GM21447 (cell line): ENCODE measurements around the gene NCKAP1.
"Not testable (repeated sequence)": the region's sequence is repeated elsewhere in the genome, so short reads cannot be mapped to it uniquely, and the experiment has no call there.

ENCODE experiments used
- ATAC-seq: cut with Tn5 transposase; IDR thresholded peaks from one replicate; pipeline ENCODE4 v1.9.1; 2021; ENCODE audit not compliant: unreplicated experiment

NCKAP1 gene, protein sequence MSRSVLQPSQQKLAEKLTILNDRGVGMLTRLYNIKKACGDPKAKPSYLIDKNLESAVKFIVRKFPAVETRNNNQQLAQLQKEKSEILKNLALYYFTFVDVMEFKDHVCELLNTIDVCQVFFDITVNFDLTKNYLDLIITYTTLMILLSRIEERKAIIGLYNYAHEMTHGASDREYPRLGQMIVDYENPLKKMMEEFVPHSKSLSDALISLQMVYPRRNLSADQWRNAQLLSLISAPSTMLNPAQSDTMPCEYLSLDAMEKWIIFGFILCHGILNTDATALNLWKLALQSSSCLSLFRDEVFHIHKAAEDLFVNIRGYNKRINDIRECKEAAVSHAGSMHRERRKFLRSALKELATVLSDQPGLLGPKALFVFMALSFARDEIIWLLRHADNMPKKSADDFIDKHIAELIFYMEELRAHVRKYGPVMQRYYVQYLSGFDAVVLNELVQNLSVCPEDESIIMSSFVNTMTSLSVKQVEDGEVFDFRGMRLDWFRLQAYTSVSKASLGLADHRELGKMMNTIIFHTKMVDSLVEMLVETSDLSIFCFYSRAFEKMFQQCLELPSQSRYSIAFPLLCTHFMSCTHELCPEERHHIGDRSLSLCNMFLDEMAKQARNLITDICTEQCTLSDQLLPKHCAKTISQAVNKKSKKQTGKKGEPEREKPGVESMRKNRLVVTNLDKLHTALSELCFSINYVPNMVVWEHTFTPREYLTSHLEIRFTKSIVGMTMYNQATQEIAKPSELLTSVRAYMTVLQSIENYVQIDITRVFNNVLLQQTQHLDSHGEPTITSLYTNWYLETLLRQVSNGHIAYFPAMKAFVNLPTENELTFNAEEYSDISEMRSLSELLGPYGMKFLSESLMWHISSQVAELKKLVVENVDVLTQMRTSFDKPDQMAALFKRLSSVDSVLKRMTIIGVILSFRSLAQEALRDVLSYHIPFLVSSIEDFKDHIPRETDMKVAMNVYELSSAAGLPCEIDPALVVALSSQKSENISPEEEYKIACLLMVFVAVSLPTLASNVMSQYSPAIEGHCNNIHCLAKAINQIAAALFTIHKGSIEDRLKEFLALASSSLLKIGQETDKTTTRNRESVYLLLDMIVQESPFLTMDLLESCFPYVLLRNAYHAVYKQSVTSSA

GRCh38 chr2:183038341-183039300 lies at the start of gene NCKAP1:
TSS of gene NCKAP1 (minus strand) at chr2:183038457. CDS start at chr2:183038099, 358 bp downstream.
- ATAC-seq, result peak; percentile 78

DNA sequence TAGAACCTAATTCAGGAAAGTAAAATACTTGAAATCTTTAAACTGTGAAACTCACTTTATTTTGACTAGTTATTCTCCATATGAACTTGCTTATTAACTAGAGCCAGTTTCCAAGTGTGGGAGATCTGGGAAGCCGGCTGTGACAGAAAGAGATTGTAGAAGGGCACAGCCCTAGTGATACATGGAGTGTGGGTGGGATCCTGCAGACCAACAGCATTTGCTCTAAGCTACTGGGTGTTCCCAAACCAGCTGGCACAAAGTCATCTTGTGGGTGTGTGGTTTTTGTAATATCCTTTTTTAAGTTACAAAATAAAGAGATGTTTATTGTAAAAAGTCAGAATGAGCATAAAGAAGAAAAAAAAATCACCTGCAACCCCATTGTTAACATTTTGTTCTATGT lies 43.7 kb upstream of the NCKAP1 start:
- ATAC-seq, result no peak

DNA sequence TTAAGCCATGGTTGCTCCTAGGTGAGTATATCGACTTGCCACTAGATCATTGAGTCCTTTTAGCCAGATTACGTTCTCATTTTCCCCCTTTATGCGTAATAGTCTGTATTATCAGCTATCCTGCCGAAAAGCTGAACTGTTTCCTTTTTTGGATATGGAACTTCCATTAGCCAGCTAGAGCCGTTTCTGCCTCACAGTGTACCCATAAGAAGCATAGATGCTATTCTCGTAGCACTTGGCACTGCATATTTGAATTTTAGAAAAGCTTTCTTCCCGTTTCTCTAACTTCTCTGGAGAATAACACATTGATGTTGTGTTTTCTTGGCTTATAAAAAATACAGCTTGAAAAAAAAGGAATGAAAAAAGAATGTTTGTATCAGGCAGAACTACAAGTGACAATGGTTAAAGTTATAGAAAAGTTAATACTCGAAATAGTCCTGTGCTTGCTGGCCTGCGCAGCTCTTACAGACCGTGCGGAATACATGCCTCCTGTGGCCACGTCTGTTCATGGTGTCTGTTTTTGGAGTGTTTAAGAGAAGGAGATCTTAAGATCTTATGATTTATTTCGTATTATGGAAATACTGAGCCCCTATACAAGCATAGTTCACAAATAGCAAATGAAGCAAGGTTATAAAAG lies 41.0 kb upstream of the NCKAP1 start:
- peak; percentile 14 for ATAC-seq

- ATAC-seq, result peak; percentile 95
Measured at GRCh38 chr2:183078464-183079138, 40.3 kb upstream of the NCKAP1 start, which contains the start of gene DUSP19. TSS of gene DUSP19 (plus strand) at chr2:183078747. CDS start at chr2:183078934, 187 bp downstream.

GRCh38 chr2:183078163-183078463 lies 39.9 kb upstream of the NCKAP1 start:
- ATAC-seq, result peak; percentile 50

GRCh38 chr2:183072177-183072576 lies 33.9 kb upstream of the NCKAP1 start:
- no peak for ATAC-seq

DNA sequence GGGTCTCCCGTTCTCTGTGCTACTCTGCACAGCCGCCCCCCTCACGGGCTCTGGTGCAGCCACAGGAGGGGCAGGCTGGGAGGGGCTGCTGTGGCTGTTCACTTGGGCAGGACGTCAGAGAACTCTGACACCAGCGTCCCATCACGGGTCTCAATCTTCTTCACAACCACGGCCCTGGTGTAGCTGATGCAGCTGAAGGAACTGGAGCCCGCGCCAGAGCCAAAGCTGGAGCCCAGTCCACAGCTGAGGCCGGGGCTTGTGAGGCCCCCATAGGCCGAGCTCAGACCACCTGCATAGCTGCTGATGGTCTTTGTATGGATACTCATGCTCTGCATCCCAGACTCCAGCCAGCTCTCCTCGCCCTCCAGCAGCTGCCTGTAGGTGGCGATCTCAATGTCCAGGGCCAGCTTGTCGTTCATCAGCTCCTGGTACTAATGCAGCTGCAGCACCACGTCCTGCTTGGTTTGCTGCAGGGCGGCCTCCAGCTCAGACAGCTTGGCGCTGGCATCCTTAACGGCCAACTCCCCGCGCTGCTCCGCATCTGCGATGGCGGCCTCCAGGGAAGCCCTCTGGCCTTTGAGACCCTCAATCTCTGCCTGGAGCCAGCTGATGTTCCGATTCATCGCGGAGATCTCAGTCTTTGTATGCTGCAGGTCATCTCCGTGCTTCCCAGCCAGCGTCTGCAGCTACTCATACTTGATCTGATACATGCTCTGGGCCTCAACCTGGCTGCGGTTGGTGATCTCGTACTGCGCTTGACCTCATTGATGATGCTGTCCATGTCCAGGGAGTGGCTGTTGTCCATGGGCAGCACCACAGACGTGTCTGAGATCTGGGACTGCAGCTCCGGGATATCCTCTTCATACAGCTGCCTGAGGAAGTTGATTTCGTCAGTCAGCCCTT lies 32.9 kb upstream of the NCKAP1 start:
- no peak for ATAC-seq

- no peak for ATAC-seq
Measured at GRCh38 chr2:183069174-183069573, 30.9 kb upstream of the NCKAP1 start.

- ATAC-seq, result no peak
Measured at GRCh38 chr2:183068561-183068960, 30.3 kb upstream of the NCKAP1 start.

GRCh38 chr2:183063083-183063482 lies 24.8 kb upstream of the NCKAP1 start:
- ATAC-seq, result no peak

DNA sequence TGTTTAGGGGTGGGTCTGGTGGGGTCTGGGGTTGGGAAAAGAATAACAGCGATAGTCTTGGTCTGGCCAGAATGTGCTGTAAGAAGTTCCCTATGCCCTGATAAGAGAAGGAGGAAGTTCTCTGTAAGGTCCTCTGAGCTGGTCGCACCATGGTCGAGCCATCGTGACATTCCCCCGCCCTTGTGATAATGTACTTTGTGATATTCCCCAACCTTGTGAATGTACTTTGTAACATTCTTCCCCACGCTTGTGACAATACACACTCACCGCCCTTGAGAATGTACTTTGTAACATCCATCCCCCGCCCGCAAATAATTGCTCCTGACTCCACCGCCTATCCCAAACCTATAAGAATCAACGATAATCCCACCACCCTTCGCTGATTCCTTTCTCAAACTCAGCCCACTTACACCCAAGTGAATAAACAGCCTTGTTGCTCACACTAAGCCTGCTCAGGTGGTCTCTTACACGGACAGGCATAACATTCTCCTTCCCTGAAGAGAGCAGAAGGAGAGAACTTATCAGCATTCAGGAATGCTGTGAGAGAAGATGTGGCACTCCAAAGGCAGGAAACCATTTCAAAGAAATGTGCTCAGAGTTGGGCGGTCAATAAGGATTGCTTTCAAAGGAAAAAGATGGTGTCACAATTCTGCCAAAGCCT lies 22.4 kb upstream of the NCKAP1 start:
- no peak for ATAC-seq

DNA sequence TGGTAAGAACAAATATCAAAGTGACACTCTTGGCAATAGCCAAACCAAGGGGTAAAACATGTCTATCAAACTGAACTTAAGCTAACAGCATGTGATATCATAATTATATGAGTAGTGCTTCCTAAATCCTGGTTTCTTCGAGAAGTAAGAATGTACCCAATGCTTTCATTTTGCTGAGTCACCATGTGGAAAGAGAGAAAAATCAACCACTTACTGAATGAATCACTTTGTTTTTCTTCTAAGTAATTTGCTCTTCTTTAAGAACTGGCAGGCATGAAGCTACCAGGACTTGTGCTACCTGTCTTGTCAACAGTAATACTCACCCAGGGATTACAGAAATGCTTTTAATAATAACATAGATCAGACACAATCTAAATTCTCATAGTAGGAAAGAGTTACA lies 21.3 kb upstream of the NCKAP1 start:
- ATAC-seq, result no peak

DNA sequence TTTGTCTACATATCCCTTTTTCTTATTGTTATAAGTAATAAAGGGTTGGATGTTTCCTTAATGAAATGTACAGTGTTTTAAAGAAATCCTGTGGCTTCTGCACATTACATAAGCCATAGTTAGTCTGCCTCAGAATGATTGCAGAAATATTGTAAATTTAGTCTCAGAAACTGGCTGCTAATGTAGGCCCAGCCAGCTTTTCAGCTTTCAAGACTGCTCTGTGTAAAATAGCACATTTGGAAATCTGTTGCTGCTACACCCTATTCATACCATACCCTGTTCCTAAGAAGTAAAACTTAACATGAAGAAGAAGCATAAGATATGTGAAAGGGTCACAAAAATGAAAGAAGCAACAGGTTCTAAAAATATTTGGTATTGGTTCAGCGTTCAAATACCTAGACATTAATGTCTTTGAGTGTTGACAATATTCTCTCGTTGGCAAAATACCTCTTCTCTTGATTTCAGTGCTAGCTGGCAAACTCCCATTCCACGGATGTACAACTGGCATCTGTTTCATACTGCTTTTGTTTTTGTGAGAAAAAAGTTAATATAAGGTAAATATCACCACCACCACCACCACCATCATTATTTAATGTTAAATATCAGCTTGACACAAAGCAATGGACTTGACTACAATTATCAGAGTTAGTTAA lies 19.2 kb upstream of the NCKAP1 start:
- ATAC-seq, result peak; percentile 40

DNA sequence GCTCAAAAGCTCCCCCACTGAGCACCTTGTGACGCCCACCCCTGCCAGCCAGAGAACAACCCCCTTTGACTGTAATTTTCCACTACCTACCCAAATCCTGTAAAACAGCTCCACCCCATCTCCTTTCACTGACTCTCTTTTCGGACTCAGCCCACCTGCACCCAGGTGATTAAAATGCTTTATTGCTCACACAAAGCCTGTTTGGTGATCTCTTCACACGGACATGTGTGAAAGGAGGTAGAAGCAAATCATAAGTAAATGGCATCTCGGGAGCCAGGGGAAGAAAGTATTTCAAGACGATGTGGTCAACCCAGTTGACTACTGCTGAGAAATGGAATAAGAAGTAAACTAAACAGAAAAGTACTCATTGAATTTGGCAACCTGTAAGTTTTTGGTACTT lies 11.2 kb upstream of the NCKAP1 start:
- no peak for ATAC-seq

DNA sequence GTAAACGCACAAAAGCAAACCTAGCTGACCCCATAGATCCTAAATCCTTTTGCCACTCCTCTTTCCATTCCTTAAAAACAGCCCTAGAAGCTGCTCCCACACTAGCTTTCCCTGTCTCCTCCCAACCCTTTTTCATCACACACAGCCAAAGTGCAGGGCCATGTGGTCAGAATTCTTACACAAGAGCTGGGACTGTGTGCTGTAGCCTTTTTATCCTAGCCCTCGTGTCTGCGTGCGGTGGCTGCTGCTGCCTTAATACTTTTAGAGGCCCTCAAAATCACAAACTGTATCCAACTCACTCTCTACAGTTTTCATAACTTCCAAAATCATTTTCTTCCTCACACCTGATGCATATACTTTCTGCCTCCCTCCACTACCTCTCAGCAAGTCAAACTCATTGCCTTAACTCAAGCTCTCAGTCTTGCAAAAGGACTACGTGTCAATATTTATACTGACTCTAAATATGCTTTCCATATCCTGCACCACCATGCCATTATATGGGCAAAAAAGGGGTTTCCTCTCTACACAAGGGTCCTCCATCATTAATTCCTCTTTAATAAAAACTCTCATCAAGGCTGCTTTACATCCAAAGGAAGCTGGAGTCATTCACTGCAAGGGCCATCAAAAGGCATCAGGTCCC lies 9.3 kb upstream of the NCKAP1 start:
- ATAC-seq, result not testable (repeated sequence)

GRCh38 chr2:183043580-183043979 lies 5.3 kb upstream of the NCKAP1 start:
- ATAC-seq, result not testable (repeated sequence)

- ATAC-seq, result no peak
Measured at GRCh38 chr2:183040604-183041003, 2.3 kb upstream of the NCKAP1 start.
